Ishikawa (cell line): Measurements from ENCODE around the gene CPEB4.

Source experiments
- CEBPB ChIP-seq: IDR thresholded peaks from 2 replicates; pipeline ENCODE4 v1.6.1; 2012
- CREB1 ChIP-seq: IDR thresholded peaks from 2 replicates; pipeline ENCODE4 v1.6.1; 2012; ENCODE audit warnings: low read depth
- EGR1 ChIP-seq: IDR thresholded peaks from 2 replicates; pipeline ENCODE4 v1.6.1; 2012
- EP300 ChIP-seq: IDR thresholded peaks from 2 replicates; pipeline ENCODE4 v1.6.1; 2012; ENCODE audit warnings: borderline replicate concordance
- FOXM1 ChIP-seq: IDR thresholded peaks from 2 replicates; pipeline ENCODE4 v1.6.1; 2012; ENCODE audit warnings: low read depth, borderline replicate concordance
- MAX ChIP-seq: IDR thresholded peaks from 2 replicates; pipeline ENCODE4 v1.6.1; 2012
- NFIC ChIP-seq: IDR thresholded peaks from 2 replicates; pipeline ENCODE4 v1.6.1; 2012
- RAD21 ChIP-seq: IDR thresholded peaks from 2 replicates; pipeline ENCODE4 v1.6.1; 2012; ENCODE audit warnings: low read depth
- REST ChIP-seq: IDR thresholded peaks from 2 replicates; pipeline ENCODE4 v1.6.1; 2012; ENCODE audit warnings: low read depth, mild to moderate bottlenecking
- TAF1 ChIP-seq: IDR thresholded peaks from 2 replicates; pipeline ENCODE4 v1.6.1; 2012; ENCODE audit warnings: low read depth, mild to moderate bottlenecking
- TCF12 ChIP-seq: IDR thresholded peaks from 2 replicates; pipeline ENCODE4 v1.6.1; 2012; ENCODE audit warnings: low read depth
- TEAD4 ChIP-seq: IDR thresholded peaks from 2 replicates; pipeline ENCODE4 v1.6.1; 2012
- USF1 ChIP-seq: IDR thresholded peaks from 2 replicates; pipeline ENCODE4 v1.6.1; 2012
- YY1 ChIP-seq: IDR thresholded peaks from 2 replicates; pipeline ENCODE4 v1.6.1; 2012; ENCODE audit warnings: low read depth
- ZBTB7A ChIP-seq: IDR thresholded peaks from 2 replicates; pipeline ENCODE4 v1.6.1; 2012; ENCODE audit warnings: low read depth

The CPEB4 gene

DNA sequence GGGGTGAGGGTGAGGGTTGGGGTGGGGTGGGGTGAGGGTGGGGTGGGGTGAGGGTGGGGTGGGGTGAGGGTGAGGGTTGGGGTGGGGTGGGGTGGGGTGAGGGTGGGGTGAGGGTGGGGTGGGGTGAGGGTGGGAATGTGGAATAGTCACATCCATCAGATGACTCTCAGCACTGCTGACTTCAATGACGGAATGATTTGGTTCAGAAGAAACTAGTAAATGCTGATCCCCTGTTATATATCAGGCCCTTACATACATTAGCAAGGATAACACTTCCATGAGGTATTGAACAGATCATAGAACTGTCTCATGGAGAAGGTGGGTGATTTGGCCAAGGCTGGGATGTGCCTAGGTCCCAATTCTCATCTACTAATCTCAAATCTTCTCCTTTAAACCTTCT is 76.4 kb downstream of the CPEB4 start:
- TF ChIP-seq CREB1 (no peak), REST (no peak), YY1 (no peak), ZBTB7A (no peak), NFIC (no peak)

DNA sequence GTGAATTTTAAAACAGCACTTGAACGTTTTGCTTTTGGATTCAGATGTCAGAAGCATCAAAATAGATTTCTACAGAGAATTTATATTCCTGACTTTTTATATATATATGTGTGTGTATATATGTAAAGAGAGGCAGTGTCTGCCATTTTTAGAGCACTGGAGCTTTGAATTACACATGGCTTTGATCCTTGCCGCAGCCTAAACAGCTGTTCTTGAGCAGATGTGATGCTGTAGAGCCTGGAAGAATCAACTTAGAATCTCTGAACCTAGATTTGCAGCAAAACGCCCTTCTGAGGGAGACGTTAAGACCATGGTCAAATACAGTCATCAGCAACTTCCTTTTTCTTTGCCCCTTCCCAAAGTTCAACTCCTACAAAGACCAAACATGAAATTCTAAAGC is 79.1 kb downstream of the CPEB4 start:
- TF ChIP-seq TCF12 (no peak), USF1 (no peak), NFIC (no peak)

DNA sequence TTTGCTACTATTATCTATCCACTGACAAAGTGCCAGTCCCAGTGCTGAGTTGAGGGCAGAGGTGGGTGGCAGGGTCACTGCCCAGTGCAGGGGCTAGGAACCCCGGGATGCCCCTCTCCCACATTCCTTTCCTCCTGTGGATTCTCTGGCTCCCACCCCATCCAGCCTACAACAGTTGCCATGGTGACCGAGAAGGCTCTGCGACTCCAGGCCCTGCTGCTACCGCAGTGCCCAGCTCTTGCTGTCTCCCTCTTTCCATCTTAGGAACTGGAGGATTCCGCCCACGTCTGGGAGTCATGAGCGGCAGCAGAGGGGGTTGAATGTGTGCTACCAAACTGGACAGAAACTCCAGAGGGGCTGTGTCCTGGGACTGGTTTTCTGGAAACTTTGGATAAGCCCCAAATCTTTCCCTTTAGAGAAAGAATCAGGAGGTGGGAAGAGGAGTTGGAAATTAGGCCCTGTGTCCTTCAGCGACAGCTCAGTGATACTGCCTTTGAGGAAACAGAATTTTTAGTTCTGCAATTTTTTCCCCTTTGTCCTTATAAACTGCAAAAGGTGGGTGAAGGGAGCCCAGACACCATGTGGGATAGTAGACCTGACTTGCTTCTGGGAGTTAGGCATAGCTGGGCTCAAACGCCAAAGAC is 80.1 kb downstream of the CPEB4 start:
- TF ChIP-seq FOXM1 (no peak), REST (no peak), TEAD4 (no peak), CREB1 (no peak), TAF1 (no peak), USF1 (no peak), NFIC (no peak), EGR1 (no peak), RAD21 (no peak), YY1 (no peak), TCF12 (no peak)

GRCh38 chr5:173969167-173970049 is 81.3 kb downstream of the CPEB4 start:
- no peak for TF ChIP-seq USF1

DNA sequence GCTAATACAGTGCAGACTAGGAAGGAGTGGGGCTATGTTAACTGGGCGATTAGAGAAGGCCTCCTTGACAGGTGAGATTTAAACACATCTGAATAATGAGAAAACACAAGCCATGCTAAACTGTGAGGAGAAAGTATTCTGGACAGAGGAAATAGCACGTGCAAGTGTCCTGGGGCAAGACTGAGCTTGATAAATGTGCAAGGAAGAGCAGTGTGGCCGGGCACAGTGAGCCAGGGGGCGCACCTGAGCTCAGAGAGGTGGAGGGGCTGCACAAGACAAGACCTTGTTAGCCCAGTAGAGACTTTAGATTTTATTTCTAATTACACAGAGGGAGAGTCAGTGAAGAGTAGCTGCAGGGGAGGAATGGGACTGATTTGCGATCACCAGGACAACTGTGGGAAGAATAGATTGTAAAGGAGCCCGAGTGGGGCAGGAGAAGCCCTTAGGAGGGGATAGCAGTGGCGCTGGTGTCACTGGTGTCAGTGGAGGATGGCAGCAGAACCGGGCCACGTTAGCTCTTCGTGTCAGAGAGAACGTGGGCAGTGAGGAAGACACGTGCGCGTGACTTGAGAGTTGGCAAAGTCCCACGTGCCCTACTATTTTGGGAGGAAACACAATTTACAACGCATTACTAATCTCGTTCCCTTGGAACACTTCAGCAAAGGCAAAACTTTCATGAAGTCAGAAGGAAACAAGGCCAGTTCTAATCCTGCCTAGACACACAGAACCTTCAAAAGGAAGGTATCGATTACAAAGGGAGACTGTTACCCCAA is 82.9 kb downstream of the CPEB4 start:
- TF ChIP-seq TCF12 (no peak), MAX (no peak)

GRCh38 chr5:173971681-173972345 is 83.7 kb downstream of the CPEB4 start:
- no peak for TF ChIP-seq NFIC
- TF ChIP-seq TEAD4 = no peak
- TF ChIP-seq MAX = no peak
- TF ChIP-seq EP300 = no peak
- no peak for TF ChIP-seq FOXM1
- TF ChIP-seq ZBTB7A = no peak
- TF ChIP-seq REST = no peak
- no peak for TF ChIP-seq CREB1
- no peak for TF ChIP-seq RAD21
- no peak for TF ChIP-seq EGR1
- no peak for TF ChIP-seq CEBPB
- no peak for TF ChIP-seq TAF1
